A549 (cell line): ENCODE data around the gene FN3KRP.

ENCODE experiments used
- CTCF ChIP-seq: fragments of >200 bp; sonication (Bioruptor Twin); formaldehyde crosslinking; IDR thresholded peaks from 3 replicates; pipeline ENCODE4 v1.5.1; 2016
- EP300 ChIP-seq, 2 experiments: fragments of >200 bp; sonication (Bioruptor Twin); formaldehyde crosslinking; IDR thresholded peaks; 2 replicates in 1 of 2; 3 replicates in 1 of 2; pipeline ENCODE4 v1.6.1; 2016 to 2017
- POLR2A ChIP-seq: IDR thresholded peaks from 2 replicates; pipeline ENCODE4 v1.6.1; 2012; ENCODE audit warnings: mild to moderate bottlenecking, low read length

GRCh38 chr17:82694647-82695046 lies 21.9 kb upstream of the FN3KRP start:
- TF ChIP-seq POLR2A: no peak
- TF ChIP-seq EP300 (IDR thresholded peaks at IDR 0.05): no peak
- no peak for TF ChIP-seq CTCF
